Smooth muscle cell (in vitro differentiated cells): ENCODE results near the gene TTLL11. TPM values are rescaled to one million over a fixed set of nuclear protein-coding genes. Genes with fewer than 3 reads are reported as not detected.

Experiments used
- DNase-seq: peaks from one replicate; lab custom pipeline; 2025; ENCODE audit not compliant: unreplicated experiment; lab: John Stamatoyannopoulos, UW
- H2AFZ ChIP-seq: fragments of 200-600 bp; sonication (generic); 2 replicates; pipeline ENCODE4 v1.6.0; 2016; ENCODE audit warnings: antibody characterized with exemption, low read depth, mild to moderate bottlenecking
- H3F3A ChIP-seq: fragments of 200-600 bp; sonication (generic); 2 replicates; pipeline ENCODE4 v1.6.0; 2017; ENCODE audit warnings: antibody characterized with exemption, low read depth
- H3K27ac ChIP-seq: fragments of 200-600 bp; sonication (generic); 2 replicates; pipeline ENCODE4 v1.5.1; 2016; ENCODE audit warnings: low read depth, mild to moderate bottlenecking
- H3K27me3 ChIP-seq: fragments of 200-600 bp; sonication (generic); 2 replicates; pipeline ENCODE4 v1.6.1; 2016; ENCODE audit warnings: low read depth, mild to moderate bottlenecking
- H3K36me3 ChIP-seq: fragments of 200-600 bp; sonication (generic); 2 replicates; pipeline ENCODE4 v1.5.1; 2016; ENCODE audit warnings: low read depth
- H3K4me1 ChIP-seq: fragments of 200-600 bp; sonication (generic); 2 replicates; pipeline ENCODE4 v1.5.1; 2016; ENCODE audit warnings: low read depth
- H3K4me2 ChIP-seq: fragments of 200-600 bp; sonication (generic); 2 replicates; pipeline ENCODE4 v1.6.0; 2016; ENCODE audit warnings: mild to moderate bottlenecking
- H3K4me3 ChIP-seq: fragments of 200-600 bp; sonication (generic); 2 replicates; pipeline ENCODE4 v1.5.1; 2016; ENCODE audit warnings: mild to moderate bottlenecking
- H3K79me2 ChIP-seq: fragments of 200-600 bp; sonication (generic); 2 replicates; pipeline ENCODE4 v1.6.0; 2016; ENCODE audit warnings: low read depth, mild to moderate bottlenecking
- H3K9ac ChIP-seq: fragments of 200-600 bp; sonication (generic); 2 replicates; pipeline ENCODE4 v1.6.0; 2016; ENCODE audit warnings: low read depth
- H3K9me3 ChIP-seq: fragments of 200-600 bp; sonication (generic); replicated peaks from 2 replicates; pipeline ENCODE4 v1.5.1; 2016; ENCODE audit warnings: low read depth
- H4K20me1 ChIP-seq: fragments of 200-600 bp; sonication (generic); 2 replicates; pipeline ENCODE4 v1.6.0; 2016; ENCODE audit warnings: low read depth
- CTCF ChIP-seq: fragments of 200-600 bp; sonication (generic); IDR thresholded peaks from 2 replicates; pipeline ENCODE4 v1.5.1; 2017; ENCODE audit warnings: borderline replicate concordance, mild to moderate bottlenecking, antibody characterized with exemption; ENCODE audit not compliant: insufficient read depth, poor library complexity, severe bottlenecking
- WGBS: methylation state at CpG from one replicate; pipeline ENCODE4 v1.1.7; 2016; ENCODE audit warnings: low lambda C conversion rate; 5-methylcytosine and 5-hydroxymethylcytosine counted together
- polyA plus RNA-seq: library from polyadenylated mRNA; unstranded; fragments of >200 nt; fragmentation: Nextera tagmentation; extraction: Ambion mirVana; gene quantifications from 2 replicates; pipeline ENCODE4 v1.2.1, GENCODE V29; 2016
- total RNA-seq: library from RNA; depleted of rRNA; stranded (reverse); fragments of >200 nt; gene quantifications from 2 replicates; pipeline ENCODE4 v1.2.3, GENCODE V29; 2014

The TTLL11 gene
- total and polyA plus RNA-seq, 2 experiments from 2014 or later = 2.6 to 3.7 TPM

GRCh38 chr9:121927636-121928035, 165.5 kb downstream of the TTLL11 start:
- Histone ChIP-seq H3K79me2 (no peaks in the 10 kb centered on the region), H3K36me3 (no peaks in the 10 kb centered on the region), H3K4me3 (no peak overlapping the region), H3F3A (no peaks in the 10 kb centered on the region), H4K20me1 (no peaks in the 10 kb centered on the region), H3K4me1 (no peaks in the 10 kb centered on the region), H2AFZ (no peak overlapping the region), H3K27me3 (no peaks in the 10 kb centered on the region), H3K9ac (no peak overlapping the region), H3K9me3 (no peaks in the 10 kb centered on the region), H3K27ac (no peak overlapping the region), H3K4me2 (no peak overlapping the region)
- 100% methylated on average over 1 of the region's 1 CpG for WGBS
- no peak for DNase-seq
- TF ChIP-seq CTCF = no peak

GRCh38 chr9:121927081-121927480, 166.0 kb downstream of the TTLL11 start:
- no peak overlapping the region for H3K4me2 ChIP-seq
- DNase-seq = no peak
- no peaks in the 10 kb centered on the region for H3K27me3 ChIP-seq
- H3K9ac ChIP-seq = no peak overlapping the region
- TF ChIP-seq CTCF = no peak
- H3K79me2 ChIP-seq = no peaks in the 10 kb centered on the region
- H3K4me1 ChIP-seq = no peaks in the 10 kb centered on the region
- no peak overlapping the region for H3K4me3 ChIP-seq
- H4K20me1 ChIP-seq = no peaks in the 10 kb centered on the region
- whole genome bisulfite sequencing = 95% methylated on average over 5 of the region's 5 CpGs
- H2AFZ ChIP-seq = no peak overlapping the region
- H3K27ac ChIP-seq = no peak overlapping the region
- no peaks in the 10 kb centered on the region for H3F3A ChIP-seq
- no peaks in the 10 kb centered on the region for H3K9me3 ChIP-seq
- no peaks in the 10 kb centered on the region for H3K36me3 ChIP-seq

GRCh38 chr9:121926351-121926801, 166.7 kb downstream of the TTLL11 start:
- DNase-seq = no peak
- H3K4me1 ChIP-seq = no peaks in the 10 kb centered on the region
- H3K4me3 ChIP-seq = no peak overlapping the region
- H3K27ac ChIP-seq = no peak overlapping the region
- 81% methylated on average over 10 of the region's 10 CpGs for WGBS
- H3K27me3 ChIP-seq = no peaks in the 10 kb centered on the region
- H2AFZ ChIP-seq = no peak overlapping the region
- H3K4me2 ChIP-seq = no peak overlapping the region
- no peak overlapping the region for H3K9ac ChIP-seq
- no peak for TF ChIP-seq CTCF
- H4K20me1 ChIP-seq = no peaks in the 10 kb centered on the region
- H3K9me3 ChIP-seq = no peaks in the 10 kb centered on the region
- no peaks in the 10 kb centered on the region for H3K36me3 ChIP-seq
- H3K79me2 ChIP-seq = no peaks in the 10 kb centered on the region
- H3F3A ChIP-seq = no peaks in the 10 kb centered on the region

DNA sequence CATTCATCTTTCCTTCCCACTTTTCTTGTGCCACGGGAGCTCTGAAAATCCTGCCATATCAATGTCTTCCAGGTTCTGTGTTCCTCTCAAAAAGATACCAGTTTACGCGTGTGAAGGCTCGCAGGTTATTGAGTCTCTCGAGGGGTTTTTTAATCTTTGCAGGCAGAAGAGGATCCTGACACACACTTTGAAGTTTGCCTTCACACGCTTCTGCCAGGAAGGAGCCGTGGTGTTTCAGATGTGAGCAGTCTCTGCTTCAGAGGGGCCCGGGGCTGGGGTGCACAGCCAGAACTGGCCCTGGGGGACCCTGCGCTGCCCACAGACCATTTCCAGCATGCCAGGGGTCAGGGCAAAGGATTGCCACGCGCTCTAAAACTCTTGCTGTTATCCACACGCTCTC, 167.2 kb downstream of the TTLL11 start:
- WGBS = 90% methylated on average over 12 of the region's 12 CpGs
- Histone ChIP-seq H3K9ac (no peak overlapping the region), H3K9me3 (no peaks in the 10 kb centered on the region), H4K20me1 (no peaks in the 10 kb centered on the region), H3K36me3 (no peaks in the 10 kb centered on the region), H3K4me2 (no peak overlapping the region), H3F3A (no peaks in the 10 kb centered on the region), H3K27me3 (no peaks in the 10 kb centered on the region), H3K4me3 (no peak overlapping the region), H3K4me1 (no peaks in the 10 kb centered on the region), H3K27ac (no peak overlapping the region), H3K79me2 (no peaks in the 10 kb centered on the region), H2AFZ (no peak overlapping the region)
- no peak for DNase-seq
- TF ChIP-seq CTCF = no peak
